ENCODE measurements around the gene PAFAH2. TPM values are rescaled to one million over a fixed set of nuclear protein-coding genes. Genes with fewer than 3 reads are reported as not detected.

PAFAH2 gene
- total and polyA plus RNA-seq, 2 of the 13 experiments (the other 11 are each of a cell fraction or from before 2014, with no cell fraction given): 6.9 to 9.4 TPM

DNA sequence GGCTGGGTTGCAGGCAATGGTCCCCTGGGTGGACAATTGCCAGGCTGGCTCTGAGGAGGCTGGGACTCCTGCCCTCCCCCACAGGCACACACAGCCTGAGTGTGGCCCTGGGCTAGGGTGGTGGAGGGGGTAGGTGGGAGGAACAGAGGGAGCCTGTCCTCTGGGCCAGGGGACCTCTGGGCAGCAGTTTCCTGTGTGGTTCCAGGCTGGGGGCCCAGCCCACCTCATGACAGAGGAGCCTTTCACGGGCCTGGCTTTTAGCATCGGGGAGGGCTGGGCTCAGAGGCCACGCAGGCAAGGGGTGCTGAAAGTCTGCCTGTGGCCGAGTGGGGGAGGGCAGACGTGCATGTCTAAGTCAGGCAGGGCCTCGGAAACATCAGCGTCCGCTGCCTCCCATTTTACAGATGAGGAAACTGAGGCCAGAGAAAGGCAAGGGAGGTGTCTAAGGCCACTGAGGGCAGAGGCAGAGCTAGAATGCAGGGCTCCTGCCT, 30.7 kb upstream of the PAFAH2 start (continued):
- TF ChIP-seq, protein P1, sequence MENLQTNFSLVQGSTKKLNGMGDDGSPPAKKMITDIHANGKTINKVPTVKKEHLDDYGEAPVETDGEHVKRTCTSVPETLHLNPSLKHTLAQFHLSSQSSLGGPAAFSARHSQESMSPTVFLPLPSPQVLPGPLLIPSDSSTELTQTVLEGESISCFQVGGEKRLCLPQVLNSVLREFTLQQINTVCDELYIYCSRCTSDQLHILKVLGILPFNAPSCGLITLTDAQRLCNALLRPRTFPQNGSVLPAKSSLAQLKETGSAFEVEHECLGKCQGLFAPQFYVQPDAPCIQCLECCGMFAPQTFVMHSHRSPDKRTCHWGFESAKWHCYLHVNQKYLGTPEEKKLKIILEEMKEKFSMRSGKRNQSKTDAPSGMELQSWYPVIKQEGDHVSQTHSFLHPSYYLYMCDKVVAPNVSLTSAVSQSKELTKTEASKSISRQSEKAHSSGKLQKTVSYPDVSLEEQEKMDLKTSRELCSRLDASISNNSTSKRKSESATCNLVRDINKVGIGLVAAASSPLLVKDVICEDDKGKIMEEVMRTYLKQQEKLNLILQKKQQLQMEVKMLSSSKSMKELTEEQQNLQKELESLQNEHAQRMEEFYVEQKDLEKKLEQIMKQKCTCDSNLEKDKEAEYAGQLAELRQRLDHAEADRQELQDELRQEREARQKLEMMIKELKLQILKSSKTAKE (CRISPR knock-in tag; IDR thresholded peaks at IDR 0.05; ENCODE audit: borderline replicate concordance): peak; percentile 50; the same call in 1 of the 2 replicates
- TF ChIP-seq ATF7 (IDR thresholded peaks at IDR 0.05) (no peak), ATF7 (CRISPR knock-in tag; IDR thresholded peaks at IDR 0.05) (peak; percentile 61; the same call in 1 of the 2 replicates), PRPF4 (IDR thresholded peaks at IDR 0.05; ENCODE audit: low read depth, low read length, poor library complexity, severe bottlenecking) (no peak), GLI4 (CRISPR knock-in tag; IDR thresholded peaks at IDR 0.05; ENCODE audit: borderline replicate concordance) (no peak), TP53 (CRISPR knock-in tag; conservative IDR thresholded peaks at IDR 0.05) (no peak), DPF2 (CRISPR knock-in tag; IDR thresholded peaks at IDR 0.05; ENCODE audit: borderline replicate concordance, low read depth) (peak; percentile 46; the same call in 1 of the 2 replicates), SMYD3 (CRISPR knock-in tag; IDR thresholded peaks at IDR 0.05) (no peak), CERS6 (CRISPR knock-in tag; IDR thresholded peaks at IDR 0.05) (no peak), CENPT (CRISPR knock-in tag; IDR thresholded peaks at IDR 0.05; ENCODE audit: low read depth) (no peak), NFKBIZ (CRISPR knock-in tag; IDR thresholded peaks at IDR 0.05) (no peak), ZNF274 (CRISPR knock-in tag; IDR thresholded peaks at IDR 0.05) (no peak), ZNF674 (CRISPR knock-in tag; IDR thresholded peaks at IDR 0.05; ENCODE audit: low read depth) (no peak)
- TF ChIP-seq, protein P2, sequence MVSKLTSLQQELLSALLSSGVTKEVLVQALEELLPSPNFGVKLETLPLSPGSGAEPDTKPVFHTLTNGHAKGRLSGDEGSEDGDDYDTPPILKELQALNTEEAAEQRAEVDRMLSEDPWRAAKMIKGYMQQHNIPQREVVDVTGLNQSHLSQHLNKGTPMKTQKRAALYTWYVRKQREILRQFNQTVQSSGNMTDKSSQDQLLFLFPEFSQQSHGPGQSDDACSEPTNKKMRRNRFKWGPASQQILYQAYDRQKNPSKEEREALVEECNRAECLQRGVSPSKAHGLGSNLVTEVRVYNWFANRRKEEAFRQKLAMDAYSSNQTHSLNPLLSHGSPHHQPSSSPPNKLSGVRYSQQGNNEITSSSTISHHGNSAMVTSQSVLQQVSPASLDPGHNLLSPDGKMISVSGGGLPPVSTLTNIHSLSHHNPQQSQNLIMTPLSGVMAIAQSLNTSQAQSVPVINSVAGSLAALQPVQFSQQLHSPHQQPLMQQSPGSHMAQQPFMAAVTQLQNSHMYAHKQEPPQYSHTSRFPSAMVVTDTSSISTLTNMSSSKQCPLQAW (CRISPR knock-in tag; IDR thresholded peaks at IDR 0.05): no peak
- TF ChIP-seq, protein P3, sequence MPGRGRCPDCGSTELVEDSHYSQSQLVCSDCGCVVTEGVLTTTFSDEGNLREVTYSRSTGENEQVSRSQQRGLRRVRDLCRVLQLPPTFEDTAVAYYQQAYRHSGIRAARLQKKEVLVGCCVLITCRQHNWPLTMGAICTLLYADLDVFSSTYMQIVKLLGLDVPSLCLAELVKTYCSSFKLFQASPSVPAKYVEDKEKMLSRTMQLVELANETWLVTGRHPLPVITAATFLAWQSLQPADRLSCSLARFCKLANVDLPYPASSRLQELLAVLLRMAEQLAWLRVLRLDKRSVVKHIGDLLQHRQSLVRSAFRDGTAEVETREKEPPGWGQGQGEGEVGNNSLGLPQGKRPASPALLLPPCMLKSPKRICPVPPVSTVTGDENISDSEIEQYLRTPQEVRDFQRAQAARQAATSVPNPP (CRISPR knock-in tag; IDR thresholded peaks at IDR 0.05): no peak
- TF ChIP-seq, protein P4, sequence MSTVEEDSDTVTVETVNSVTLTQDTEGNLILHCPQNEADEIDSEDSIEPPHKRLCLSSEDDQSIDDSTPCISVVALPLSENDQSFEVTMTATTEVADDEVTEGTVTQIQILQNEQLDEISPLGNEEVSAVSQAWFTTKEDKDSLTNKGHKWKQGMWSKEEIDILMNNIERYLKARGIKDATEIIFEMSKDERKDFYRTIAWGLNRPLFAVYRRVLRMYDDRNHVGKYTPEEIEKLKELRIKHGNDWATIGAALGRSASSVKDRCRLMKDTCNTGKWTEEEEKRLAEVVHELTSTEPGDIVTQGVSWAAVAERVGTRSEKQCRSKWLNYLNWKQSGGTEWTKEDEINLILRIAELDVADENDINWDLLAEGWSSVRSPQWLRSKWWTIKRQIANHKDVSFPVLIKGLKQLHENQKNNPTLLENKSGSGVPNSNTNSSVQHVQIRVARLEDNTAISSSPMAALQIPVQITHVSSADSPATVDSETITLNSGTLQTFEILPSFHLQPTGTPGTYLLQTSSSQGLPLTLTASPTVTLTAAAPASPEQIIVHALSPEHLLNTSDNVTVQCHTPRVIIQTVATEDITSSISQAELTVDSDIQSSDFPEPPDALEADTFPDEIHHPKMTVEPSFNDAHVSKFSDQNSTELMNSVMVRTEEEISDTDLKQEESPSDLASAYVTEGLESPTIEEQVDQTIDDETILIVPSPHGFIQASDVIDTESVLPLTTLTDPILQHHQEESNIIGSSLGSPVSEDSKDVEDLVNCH (CRISPR knock-in tag; IDR thresholded peaks at IDR 0.05): no peak
